Measurements from ENCODE around the gene ITPK1.

DNA sequence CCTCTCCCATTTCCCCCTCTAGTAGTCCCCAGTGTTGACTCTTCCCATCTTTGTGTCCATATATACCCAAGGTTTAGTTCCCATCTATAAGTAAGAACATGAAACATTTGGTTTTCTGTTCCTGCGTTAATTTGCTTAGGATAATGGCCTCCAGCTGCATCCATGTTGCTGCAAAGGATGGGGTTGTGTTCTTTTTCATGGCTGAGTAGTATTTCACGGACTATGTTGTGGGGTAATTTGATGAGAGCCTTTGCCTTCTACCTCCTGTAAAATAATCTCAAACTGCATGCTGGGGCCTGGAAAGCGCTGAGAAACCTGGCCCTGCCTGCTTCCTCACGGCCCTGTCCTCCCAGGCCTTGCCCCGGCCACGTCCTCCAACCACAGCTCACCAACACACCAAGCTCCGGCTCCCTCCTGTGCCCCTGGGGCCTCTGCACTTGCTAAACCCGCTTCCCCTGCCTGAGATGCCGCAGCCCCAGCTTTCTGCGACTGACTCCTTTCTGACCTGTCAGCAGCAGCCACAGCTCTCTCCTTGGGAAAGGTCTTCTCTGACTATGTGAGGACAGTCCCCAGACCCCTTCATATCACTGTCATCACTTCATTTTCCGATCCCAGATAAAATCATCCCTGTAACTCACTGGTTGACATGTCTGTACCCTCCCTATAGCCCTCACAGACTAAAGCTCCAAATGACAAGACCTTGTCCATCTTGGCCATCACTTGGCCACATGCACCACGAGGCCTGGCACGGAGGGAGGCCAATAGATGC, 19.8 kb downstream of the ITPK1 start:
- no peak for TF ChIP-seq EP300 (IDR thresholded peaks at IDR 0.05)
- no peak for TF ChIP-seq POLR2A (IDR thresholded peaks at IDR 0.05; ENCODE audit: low read depth)
- TF ChIP-seq, protein P1, sequence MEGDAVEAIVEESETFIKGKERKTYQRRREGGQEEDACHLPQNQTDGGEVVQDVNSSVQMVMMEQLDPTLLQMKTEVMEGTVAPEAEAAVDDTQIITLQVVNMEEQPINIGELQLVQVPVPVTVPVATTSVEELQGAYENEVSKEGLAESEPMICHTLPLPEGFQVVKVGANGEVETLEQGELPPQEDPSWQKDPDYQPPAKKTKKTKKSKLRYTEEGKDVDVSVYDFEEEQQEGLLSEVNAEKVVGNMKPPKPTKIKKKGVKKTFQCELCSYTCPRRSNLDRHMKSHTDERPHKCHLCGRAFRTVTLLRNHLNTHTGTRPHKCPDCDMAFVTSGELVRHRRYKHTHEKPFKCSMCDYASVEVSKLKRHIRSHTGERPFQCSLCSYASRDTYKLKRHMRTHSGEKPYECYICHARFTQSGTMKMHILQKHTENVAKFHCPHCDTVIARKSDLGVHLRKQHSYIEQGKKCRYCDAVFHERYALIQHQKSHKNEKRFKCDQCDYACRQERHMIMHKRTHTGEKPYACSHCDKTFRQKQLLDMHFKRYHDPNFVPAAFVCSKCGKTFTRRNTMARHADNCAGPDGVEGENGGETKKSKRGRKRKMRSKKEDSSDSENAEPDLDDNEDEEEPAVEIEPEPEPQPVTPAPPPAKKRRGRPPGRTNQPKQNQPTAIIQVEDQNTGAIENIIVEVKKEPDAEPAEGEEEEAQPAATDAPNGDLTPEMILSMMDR (IDR thresholded peaks at IDR 0.05) = no peak
- no peak for TF ChIP-seq POLR2AphosphoS5 (IDR thresholded peaks at IDR 0.05)

Measured in esophagus muscularis mucosa (tissue), 4 donors.